NCI-H2227 treated with DMSO at 0.1 percent for 48 hours (cell line): ENCODE measurements around the gene FKBP5.
"Not testable (repeated sequence)": the region's sequence is repeated elsewhere in the genome, so short reads cannot be mapped to it uniquely, and the experiment has no call there.

Experiments used
- DNase-seq: peaks from one replicate; lab custom pipeline; 2025; lab: John Stamatoyannopoulos, UW

FKBP5 gene

DNA sequence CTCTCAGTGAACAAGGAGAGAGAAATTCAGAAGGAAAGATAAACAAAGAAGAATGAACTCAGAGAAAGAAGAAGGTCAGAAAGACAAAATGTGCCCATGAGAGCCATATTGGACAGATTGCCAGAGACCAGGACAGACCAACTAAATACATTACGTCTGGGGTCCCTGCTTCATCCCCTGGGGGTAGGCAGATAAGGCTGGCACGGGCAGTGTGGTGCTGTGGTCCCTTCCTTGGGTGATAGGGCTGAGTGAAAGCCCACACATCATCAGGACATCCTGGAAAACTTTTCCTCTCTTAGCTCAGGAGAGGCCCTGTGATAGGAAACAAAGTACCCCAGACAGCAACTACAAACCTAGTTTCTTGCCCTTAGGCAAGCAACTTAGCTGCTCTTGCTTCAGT lies 34.9 kb upstream of the FKBP5 start:
- no peak for DNase-seq

- DNase-seq = no peak
These were observed 33.5 kb upstream of the FKBP5 start for GRCh38 chr6:35722121-35722761.

GRCh38 chr6:35719830-35720733 lies 31.4 kb upstream of the FKBP5 start:
- no peak for DNase-seq

DNA sequence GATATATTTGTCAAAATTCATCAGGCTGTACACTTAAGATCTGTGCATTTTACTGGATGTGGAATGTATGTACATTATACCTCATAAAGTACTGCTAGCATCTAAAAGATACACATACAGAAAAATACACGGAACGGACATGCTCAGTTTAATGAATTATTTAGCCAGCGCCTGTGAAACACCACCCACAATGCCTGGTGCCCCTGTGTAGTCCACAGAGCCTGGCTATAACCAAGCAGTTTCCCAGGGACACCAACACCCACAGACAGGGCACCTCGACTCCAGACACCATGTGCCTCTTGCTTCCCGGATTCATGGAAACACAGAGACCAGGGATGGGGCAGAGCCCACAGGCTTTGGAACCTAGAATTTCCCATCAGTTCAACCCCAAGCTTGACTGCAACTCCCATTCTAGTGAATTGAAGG lies 30.7 kb upstream of the FKBP5 start:
- no peak for DNase-seq

GRCh38 chr6:35718911-35719381 lies 30.2 kb upstream of the FKBP5 start:
- no peak for DNase-seq

- no peak for DNase-seq
These were observed 29.6 kb upstream of the FKBP5 start for GRCh38 chr6:35718375-35718736.

DNA sequence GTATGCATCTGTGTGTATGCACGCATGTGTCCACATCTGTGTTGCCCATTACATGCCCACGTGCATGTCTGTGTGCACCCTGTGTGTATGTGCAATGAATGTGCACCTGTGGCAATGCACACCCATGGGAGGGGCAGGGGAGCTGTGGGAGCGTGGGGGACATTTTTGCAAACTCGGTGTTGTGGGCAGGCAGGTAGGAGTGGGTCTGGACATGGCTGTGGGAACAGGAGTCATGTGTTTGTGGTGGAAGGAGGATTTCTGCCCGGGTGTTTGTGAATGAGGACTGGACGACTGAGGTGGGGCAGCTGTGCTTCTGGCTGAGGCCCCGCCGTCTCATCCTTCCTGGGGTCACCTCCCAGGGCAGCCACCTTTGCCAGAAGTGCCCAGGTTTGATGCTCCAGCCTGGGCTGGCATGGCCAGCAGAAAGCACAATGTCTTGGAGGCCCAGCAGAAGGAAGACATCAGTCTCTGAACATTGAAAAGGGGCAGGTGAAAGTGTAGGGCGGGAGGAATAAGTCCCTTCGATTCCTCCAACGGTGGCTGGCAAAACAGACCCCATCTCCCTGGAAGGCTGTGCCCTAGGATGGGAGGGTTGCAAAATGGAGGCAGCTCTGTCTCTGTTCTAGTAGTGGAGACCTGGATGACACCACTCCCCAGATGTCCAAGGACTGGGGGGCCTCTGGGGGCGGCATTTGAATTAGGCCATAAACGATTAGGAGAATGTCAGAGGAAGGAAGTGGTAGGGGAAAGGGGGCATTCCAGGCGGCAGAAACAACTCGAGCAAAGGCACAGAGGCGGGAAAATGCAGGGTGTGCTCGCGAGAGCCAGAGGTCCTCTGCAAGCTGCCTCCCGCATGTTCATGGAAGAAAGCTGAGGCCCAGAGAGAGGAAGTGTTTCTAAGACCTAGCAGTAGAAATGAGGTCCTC lies 29.0 kb upstream of the FKBP5 start:
- no peak for DNase-seq

DNA sequence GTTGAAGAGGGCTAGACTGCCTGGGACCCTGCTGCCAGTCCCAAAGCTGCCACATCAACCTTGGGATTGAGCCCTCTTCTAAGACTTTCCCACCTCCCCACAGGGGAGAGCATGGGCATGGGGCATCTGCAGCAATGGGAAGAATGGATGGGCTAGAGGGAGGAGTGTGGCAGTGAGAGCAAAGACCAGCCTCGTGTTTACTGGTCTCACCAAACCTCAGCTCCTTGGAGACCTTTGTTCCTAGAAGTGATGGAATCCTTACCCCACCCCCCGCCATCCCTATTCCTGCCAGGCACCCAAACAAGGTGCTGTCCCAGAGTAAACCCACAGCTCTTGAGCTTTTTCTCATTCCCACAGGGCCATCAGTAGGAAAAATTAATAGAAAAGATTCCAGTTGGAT lies 28.1 kb upstream of the FKBP5 start:
- no peak for DNase-seq

DNA sequence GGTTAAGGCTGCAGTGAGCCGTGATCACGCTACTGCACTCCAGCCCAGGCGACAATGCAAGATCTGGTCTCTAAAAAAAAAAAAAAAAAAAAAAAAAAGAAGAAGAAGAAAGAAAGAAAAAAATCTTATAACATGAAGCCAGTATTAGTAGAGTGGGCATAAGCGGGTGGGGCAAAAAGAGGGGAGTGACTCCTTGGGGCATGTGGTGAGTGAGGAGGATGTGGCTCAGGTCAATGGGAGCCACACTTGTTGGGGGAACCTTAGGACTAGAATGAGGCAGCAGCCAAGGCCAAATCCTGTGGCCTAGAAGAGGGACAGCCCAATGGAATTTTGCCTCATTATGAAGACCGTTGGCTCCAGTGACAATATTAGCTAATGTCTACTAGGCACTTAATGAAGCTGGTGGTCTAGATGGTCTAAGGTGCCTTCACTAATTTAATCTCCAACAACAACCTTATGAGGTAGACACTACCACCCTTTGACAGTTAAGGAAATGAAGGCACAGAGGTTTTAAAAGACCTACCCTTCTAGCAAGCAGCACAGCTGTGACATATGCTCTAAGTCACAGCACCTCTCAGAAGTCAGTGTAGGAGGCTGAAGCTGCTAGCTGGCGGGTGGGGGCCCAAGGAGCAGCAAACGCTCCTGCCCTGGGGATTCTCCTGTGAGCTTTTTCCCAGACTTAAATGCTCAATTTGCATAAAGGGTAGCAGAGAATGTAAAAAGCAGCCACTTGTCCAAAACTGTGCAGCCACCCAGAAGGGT lies 24.5 kb upstream of the FKBP5 start:
- no peak for DNase-seq

- no peak for DNase-seq
These were observed 23.0 kb upstream of the FKBP5 start for GRCh38 chr6:35711731-35712130.

GRCh38 chr6:35710241-35710847 lies 21.6 kb upstream of the FKBP5 start:
- no peak for DNase-seq

DNA sequence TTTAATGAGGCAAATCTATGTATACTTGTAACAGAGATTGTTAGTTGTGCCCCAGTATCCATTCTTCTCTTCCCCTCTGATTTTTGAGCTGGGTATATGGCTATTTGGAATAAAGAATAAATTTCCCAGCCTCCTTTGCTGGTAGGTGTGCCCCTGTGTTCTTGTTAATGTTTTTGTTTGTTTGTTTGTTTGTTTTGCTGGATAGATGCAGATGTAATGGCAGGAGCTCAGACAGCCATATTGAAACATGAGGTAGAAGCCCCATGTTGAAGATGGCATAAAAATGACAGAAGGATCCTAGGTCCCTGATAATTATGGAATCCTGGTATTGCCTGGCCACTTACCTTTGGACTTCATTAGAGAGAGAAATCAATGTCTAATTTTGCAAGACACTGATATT lies 19.9 kb upstream of the FKBP5 start:
- no peak for DNase-seq

- no peak for DNase-seq
These were observed 19.1 kb upstream of the FKBP5 start for GRCh38 chr6:35707714-35708407.

- DNase-seq = no peak
These were observed 17.8 kb upstream of the FKBP5 start for GRCh38 chr6:35706468-35706867.

DNA sequence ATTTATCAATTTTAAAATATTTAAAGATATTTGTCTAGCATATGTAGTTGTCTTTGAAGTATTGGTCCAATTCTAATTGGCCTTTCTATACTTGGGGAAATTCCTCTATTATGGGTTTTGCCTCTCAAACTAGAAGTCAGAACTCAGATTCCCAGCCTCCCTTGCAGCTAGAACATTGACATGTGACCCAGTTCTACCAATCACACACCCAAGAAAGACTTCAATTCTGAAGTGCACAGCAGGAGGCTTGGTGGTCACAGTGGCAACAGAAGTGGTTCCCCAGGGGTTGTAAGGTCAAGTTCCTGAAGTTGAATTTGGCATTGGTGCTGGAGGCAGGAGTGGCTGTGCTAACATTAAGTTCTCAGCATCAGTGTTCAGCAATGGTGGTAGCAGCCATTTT lies 14.8 kb upstream of the FKBP5 start:
- no peak for DNase-seq

GRCh38 chr6:35698858-35699257 lies 10.1 kb upstream of the FKBP5 start:
- no peak for DNase-seq

DNA sequence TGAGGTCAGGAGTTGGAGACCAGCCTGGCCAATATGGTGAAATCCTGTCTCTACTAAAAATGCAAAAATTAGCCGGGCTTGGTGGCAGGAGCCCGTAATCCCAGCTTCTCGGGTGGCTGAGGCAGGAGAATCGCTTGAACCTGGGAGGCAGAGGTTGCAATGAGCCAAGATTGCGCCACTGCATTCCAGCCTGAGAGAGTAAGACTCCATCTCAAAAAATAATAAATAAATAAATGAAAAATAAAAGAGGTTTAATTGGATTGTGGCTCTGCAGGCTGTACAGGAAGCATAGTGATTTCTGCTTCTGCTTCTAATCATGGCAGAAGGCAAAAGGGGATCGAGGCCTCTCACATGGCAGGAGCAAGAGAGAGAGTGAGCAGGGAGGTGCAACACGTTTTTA lies 9.7 kb upstream of the FKBP5 start:
- not testable (repeated sequence) for DNase-seq

DNA sequence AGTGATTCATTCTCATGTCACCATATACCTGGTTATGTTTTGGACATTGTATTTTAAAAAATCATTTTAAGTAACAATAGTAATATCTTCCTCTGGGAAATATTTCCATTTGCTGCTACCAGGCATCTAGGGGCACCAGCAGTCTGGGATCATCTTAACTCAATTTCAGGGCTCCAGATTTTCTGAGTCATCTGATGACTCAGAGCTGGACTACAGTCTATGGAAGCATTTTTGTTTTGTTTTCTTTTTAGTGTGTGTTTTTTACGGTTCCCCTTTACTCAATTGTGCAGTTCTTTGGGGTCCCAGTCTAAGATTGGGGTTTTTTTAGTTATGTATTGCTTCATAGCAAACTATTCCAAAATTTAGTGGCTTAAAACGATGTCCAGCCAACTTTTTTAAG lies 5.7 kb upstream of the FKBP5 start:
- DNase-seq = no peak

GRCh38 chr6:35691027-35691824 lies 2.5 kb upstream of the FKBP5 start:
- no peak for DNase-seq

DNA sequence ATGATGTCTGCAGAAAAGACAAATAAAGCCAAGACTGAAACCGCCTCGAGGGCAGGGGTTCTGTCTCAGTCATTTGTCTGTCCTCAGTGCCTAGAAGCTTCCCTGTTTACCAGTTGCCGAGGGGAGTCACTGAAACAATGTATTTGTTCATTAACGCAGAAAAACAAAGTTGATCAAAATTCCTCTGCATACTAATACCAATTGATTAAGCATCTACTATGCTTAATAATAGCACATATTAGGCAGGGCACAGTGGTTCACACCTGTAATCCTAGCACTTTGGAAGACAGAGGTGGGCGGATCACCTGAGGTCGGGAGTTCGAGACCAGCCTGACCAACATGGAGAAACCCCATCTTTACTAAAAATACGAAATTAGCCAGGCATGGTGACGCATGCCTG lies 1.8 kb upstream of the FKBP5 start:
- no peak for DNase-seq
